GM19023 (cell line): ENCODE measurements around the gene FAM124B.
"Not testable (repeated sequence)": the region's sequence is repeated elsewhere in the genome, so short reads cannot be mapped to it uniquely, and the experiment has no call there.

ENCODE experiments used
- ATAC-seq: cut with Tn5 transposase; IDR thresholded peaks from one replicate; pipeline ENCODE4 v1.9.1; 2021; ENCODE audit warnings: mild to moderate bottlenecking, moderate library complexity; ENCODE audit not compliant: unreplicated experiment

The FAM124B gene

GRCh38 chr2:224382280-224382647 is 19.6 kb downstream of the FAM124B start:
- ATAC-seq = not testable (repeated sequence)

- ATAC-seq = no peak
Measured at GRCh38 chr2:224381521-224382279, 20.2 kb downstream of the FAM124B start.

- no peak for ATAC-seq
Measured at GRCh38 chr2:224379986-224380385, 21.9 kb downstream of the FAM124B start.

- ATAC-seq = no peak
Measured at GRCh38 chr2:224379172-224379571, 22.7 kb downstream of the FAM124B start.

GRCh38 chr2:224378701-224379097 is 23.2 kb downstream of the FAM124B start:
- no peak for ATAC-seq

- no peak for ATAC-seq
Measured at GRCh38 chr2:224377751-224378700, 23.9 kb downstream of the FAM124B start.

- no peak for ATAC-seq
Measured at GRCh38 chr2:224372641-224373040, 29.3 kb downstream of the FAM124B start.

- ATAC-seq = no peak
Measured at GRCh38 chr2:224369028-224369632, 32.8 kb downstream of the FAM124B start.

GRCh38 chr2:224366267-224366844 is 35.6 kb downstream of the FAM124B start:
- no peak for ATAC-seq

GRCh38 chr2:224365331-224365730 is 36.6 kb downstream of the FAM124B start:
- ATAC-seq = no peak

GRCh38 chr2:224363281-224363680 is 38.6 kb downstream of the FAM124B start:
- no peak for ATAC-seq

- ATAC-seq = no peak
Measured at GRCh38 chr2:224362094-224362493, 39.8 kb downstream of the FAM124B start.

GRCh38 chr2:224360801-224361251 is 41.1 kb downstream of the FAM124B start:
- ATAC-seq = no peak

- ATAC-seq = no peak
Measured at GRCh38 chr2:224359569-224359968, 42.3 kb downstream of the FAM124B start.

GRCh38 chr2:224357098-224357901 is 44.6 kb downstream of the FAM124B start:
- peak; percentile 87 for ATAC-seq

GRCh38 chr2:224354632-224355211 is 47.2 kb downstream of the FAM124B start:
- ATAC-seq = no peak

- ATAC-seq = no peak
Measured at GRCh38 chr2:224350703-224351102, 51.2 kb downstream of the FAM124B start.

GRCh38 chr2:224349396-224349795 is 52.5 kb downstream of the FAM124B start:
- no peak for ATAC-seq

GRCh38 chr2:224347176-224348051 is 54.5 kb downstream of the FAM124B start:
- no peak for ATAC-seq
